H1 (cell line): ENCODE results near the gene ZFR. TPM values are rescaled to one million over a fixed set of nuclear protein-coding genes. Genes with fewer than 3 reads are reported as not detected.

Experiments
- BRCA1 ChIP-seq: IDR thresholded peaks from 2 replicates; pipeline ENCODE4 v1.6.1; 2012; ENCODE audit warnings: low read depth, low read length, improper control_type of control experiment
- CHD2 ChIP-seq: IDR thresholded peaks from 2 replicates; pipeline ENCODE4 v1.6.1; 2012; ENCODE audit warnings: low read length, improper control_type of control experiment
- polyA plus RNA-seq, 7 experiments: library from polyadenylated mRNA; depleted of rRNA in 3 of 7; stranded (reverse) in 5 of 7; unstranded in 2 of 7; fragments of >200 nt in 5 of 7; fragments of 200-250 nt in 2 of 7; gene quantifications; 1 replicate in 5 of 7; 2 replicates in 1 of 7; 4 replicates in 1 of 7; pipeline versions ENCODE4 v1.2.1 to v1.2.3, GENCODE V29; 2011 to 2013; ENCODE audit warnings: missing spikeins in 2 of 7, mixed read lengths in 2 of 7
- total RNA-seq: library from RNA; stranded (reverse); fragmentation: NEBNext Ultra II Directional; extraction: Animal tissue kit (Norgen Biotek cat#: 25700); gene quantifications from 2 replicates; pipeline ENCODE4 v1.2.1, GENCODE V29; 2021

Gene ZFR
- total and polyA plus RNA-seq, 2 of the 8 experiments (the other 6 are each of a cell fraction or from before 2014, with no cell fraction given): 68.8 to 92.7 TPM

GRCh38 chr5:32379421-32379820 lies 65.1 kb downstream of the ZFR start (continued):
- TF ChIP-seq CHD2 (no peak), BRCA1 (no peak)
- TF ChIP-seq, all 59 proteins: peak for 0
